Fibroblast of lung (primary cell): ENCODE results near the gene SLC23A3. TPM values are rescaled to one million over a fixed set of nuclear protein-coding genes. Genes with fewer than 3 reads are reported as not detected.

Source experiments
- DNase-seq, 2 donors: peaks; one replicate each; pipeline versions ENCODE4 v3.0.0 to v3.0.0-alpha.2; 2010; ENCODE audit warnings: low read depth in 2 of 2
- H2AFZ ChIP-seq: 2 replicates; pipeline ENCODE4 v1.5.1; 2012; ENCODE audit warnings: low read length, control low read depth, inconsistent platforms
- H3K27ac ChIP-seq: 2 replicates; pipeline ENCODE4 v1.5.1; 2011; ENCODE audit warnings: low read length, control low read depth; ENCODE audit not compliant: insufficient read depth
- H3K27me3 ChIP-seq: 2 replicates; pipeline ENCODE4 v1.5.1; 2011; ENCODE audit warnings: mild to moderate bottlenecking, low read length; ENCODE audit not compliant: control insufficient read depth, insufficient read depth
- H3K36me3 ChIP-seq: 2 replicates; pipeline ENCODE4 v1.5.1; 2011; ENCODE audit warnings: low read length; ENCODE audit not compliant: control insufficient read depth, insufficient read depth
- H3K4me1 ChIP-seq: 2 replicates; pipeline ENCODE4 v1.5.1; 2011; ENCODE audit warnings: low read length; ENCODE audit not compliant: control insufficient read depth, insufficient read depth; ENCODE audit errors: extremely low read depth
- H3K4me2 ChIP-seq: 2 replicates; pipeline ENCODE4 v1.5.1; 2011; ENCODE audit warnings: low read length, control low read depth; ENCODE audit not compliant: insufficient read depth; ENCODE audit errors: extremely low read depth
- H3K4me3 ChIP-seq, 4 experiments: fragments of 200-600 bp in 1 of 4; sonication (generic) in 1 of 4; replicated peaks in 1 of 4; 2 replicates each; pipeline ENCODE4 v1.5.1; 2011 to 2016; ENCODE audit warnings: low read length in 4 of 4, low read depth in 3 of 4, mild to moderate bottlenecking in 3 of 4, control low read depth in 2 of 4, inconsistent platforms in 1 of 4, mixed read lengths in 1 of 4; ENCODE audit not compliant: insufficient read depth in 1 of 4; ENCODE audit errors: control extremely low read depth in 1 of 4
- H3K79me2 ChIP-seq: 2 replicates; pipeline ENCODE4 v1.5.1; 2012; ENCODE audit warnings: mild to moderate bottlenecking, low read length, inconsistent platforms; ENCODE audit not compliant: control insufficient read depth, insufficient read depth
- H3K9ac ChIP-seq: 2 replicates; pipeline ENCODE4 v1.5.1; 2011; ENCODE audit warnings: mild to moderate bottlenecking, low read length, control low read depth; ENCODE audit not compliant: insufficient read depth
- H3K9me3 ChIP-seq: 2 replicates; pipeline ENCODE4 v1.5.1; 2012; ENCODE audit warnings: low read depth, low read length; ENCODE audit not compliant: control insufficient read depth, insufficient read depth
- H4K20me1 ChIP-seq: 2 replicates; pipeline ENCODE4 v1.5.1; 2011; ENCODE audit warnings: low read length; ENCODE audit not compliant: control insufficient read depth, insufficient read depth; ENCODE audit errors: extremely low read depth
- EZH2 ChIP-seq: IDR thresholded peaks from 2 replicates; pipeline ENCODE4 v1.5.1; 2012; ENCODE audit warnings: low read length, control low read depth, mild to moderate bottlenecking; ENCODE audit errors: missing control alignments
- polyA plus RNA-seq, 2 donors: library from polyadenylated mRNA; depleted of rRNA in 1 of 2; stranded (reverse) in 1 of 2; unstranded in 1 of 2; fragments of >200 nt; gene quantifications; 2 replicates each; pipeline ENCODE4 v1.2.1, GENCODE V29; 2011 to 2012; ENCODE audit warnings: missing spikeins in 1 of 2
- total RNA-seq: library from RNA; depleted of rRNA; stranded (reverse); fragments of >200 nt; gene quantifications from 2 replicates; pipeline ENCODE4 v1.2.1, GENCODE V29; 2014
- TF ChIP-seq, protein P1 (sequence below), 2 donors: IDR thresholded peaks in 1 of 2; conservative IDR thresholded peaks in 1 of 2; 1 replicate in 1 of 2; 2 replicates in 1 of 2; pipeline ENCODE4 v1.5.1; 2011 to 2012; ENCODE audit warnings: low read length in 2 of 2, control low read depth in 1 of 2, inconsistent platforms in 1 of 2, low read depth in 1 of 2, mild to moderate bottlenecking in 1 of 2

SLC23A3 gene
- total and polyA plus RNA-seq, 2 donors (not counting 1 experiment from before 2014, with no cell fraction given): 0.52 to 2.5 TPM

DNA sequence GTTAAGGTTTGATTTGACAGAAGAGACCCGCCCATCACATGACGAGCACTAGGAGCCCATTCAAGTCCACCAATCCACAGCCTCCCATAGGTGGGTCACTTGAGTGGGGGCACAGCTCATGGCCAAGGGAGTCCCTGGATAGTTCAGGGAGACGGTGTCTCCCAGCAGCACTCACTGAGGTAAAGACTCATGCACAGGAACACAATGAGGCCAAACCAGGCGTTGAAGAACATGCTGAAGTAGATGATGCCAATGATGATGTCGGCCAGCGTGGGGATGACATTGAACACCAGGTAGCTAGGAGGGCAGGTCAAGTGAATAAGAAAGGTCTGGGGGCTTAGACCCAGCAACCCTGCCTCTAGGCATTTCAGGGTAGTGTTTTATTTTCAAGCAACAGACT, 45.0 kb upstream of the SLC23A3 start:
- Histone ChIP-seq H3K36me3 (peaks cover 26% of the 10 kb centered on the region), H3K27ac (no peak overlapping the region), H3K9me3 (no peaks in the 10 kb centered on the region), H2AFZ (no peak overlapping the region), H3K9ac (no peak overlapping the region), H3K79me2 (no peaks in the 10 kb centered on the region), H3K4me1 (peaks cover 13% of the 10 kb centered on the region), H3K4me2 (no peak overlapping the region), H3K27me3 (no peaks in the 10 kb centered on the region), H3K4me3 (no peak overlapping the region), H4K20me1 (no peaks in the 10 kb centered on the region)
- no peak for TF ChIP-seq EZH2
- TF ChIP-seq, protein P1, sequence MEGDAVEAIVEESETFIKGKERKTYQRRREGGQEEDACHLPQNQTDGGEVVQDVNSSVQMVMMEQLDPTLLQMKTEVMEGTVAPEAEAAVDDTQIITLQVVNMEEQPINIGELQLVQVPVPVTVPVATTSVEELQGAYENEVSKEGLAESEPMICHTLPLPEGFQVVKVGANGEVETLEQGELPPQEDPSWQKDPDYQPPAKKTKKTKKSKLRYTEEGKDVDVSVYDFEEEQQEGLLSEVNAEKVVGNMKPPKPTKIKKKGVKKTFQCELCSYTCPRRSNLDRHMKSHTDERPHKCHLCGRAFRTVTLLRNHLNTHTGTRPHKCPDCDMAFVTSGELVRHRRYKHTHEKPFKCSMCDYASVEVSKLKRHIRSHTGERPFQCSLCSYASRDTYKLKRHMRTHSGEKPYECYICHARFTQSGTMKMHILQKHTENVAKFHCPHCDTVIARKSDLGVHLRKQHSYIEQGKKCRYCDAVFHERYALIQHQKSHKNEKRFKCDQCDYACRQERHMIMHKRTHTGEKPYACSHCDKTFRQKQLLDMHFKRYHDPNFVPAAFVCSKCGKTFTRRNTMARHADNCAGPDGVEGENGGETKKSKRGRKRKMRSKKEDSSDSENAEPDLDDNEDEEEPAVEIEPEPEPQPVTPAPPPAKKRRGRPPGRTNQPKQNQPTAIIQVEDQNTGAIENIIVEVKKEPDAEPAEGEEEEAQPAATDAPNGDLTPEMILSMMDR (conservative IDR thresholded peaks at IDR 0.05 in 1 of 2, IDR thresholded peaks at IDR 0.05 in 1 of 2; ENCODE audit: low read depth in 1 of 2, low read length in 2 of 2): no peak
- no peak for DNase-seq

DNA sequence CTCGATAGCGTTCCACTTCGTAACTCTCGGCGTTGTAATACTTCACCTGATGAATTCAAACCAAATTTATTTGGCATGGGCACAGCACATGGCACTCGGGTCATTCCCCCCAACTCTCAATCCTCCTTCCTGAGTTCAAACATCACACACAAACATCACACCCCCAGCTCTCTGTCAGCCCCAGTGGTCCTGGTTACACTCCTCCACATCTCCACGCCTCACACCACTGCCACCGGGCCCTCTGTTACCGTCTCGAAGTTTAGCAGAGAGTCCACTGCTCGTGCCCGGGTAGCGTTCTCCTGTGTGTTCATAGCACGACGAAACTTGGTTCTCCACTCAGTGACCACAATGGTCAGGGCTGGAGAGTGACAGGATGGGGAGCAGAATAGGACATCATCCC, 44.3 kb upstream of the SLC23A3 start:
- H3K4me1 ChIP-seq: peaks cover 8% of the 10 kb centered on the region
- H2AFZ ChIP-seq: no peak overlapping the region
- DNase-seq: no peak
- no peaks in the 10 kb centered on the region for H3K9me3 ChIP-seq
- no peaks in the 10 kb centered on the region for H4K20me1 ChIP-seq
- H3K36me3 ChIP-seq: peaks cover 27% of the 10 kb centered on the region
- H3K27me3 ChIP-seq: no peaks in the 10 kb centered on the region
- H3K4me3 ChIP-seq: no peak overlapping the region
- no peak for TF ChIP-seq EZH2
- TF ChIP-seq, protein P1 (conservative IDR thresholded peaks at IDR 0.05 in 1 of 2, IDR thresholded peaks at IDR 0.05 in 1 of 2; ENCODE audit: low read depth in 1 of 2, low read length in 2 of 2): no peak
- no peak overlapping the region for H3K27ac ChIP-seq
- no peaks in the 10 kb centered on the region for H3K79me2 ChIP-seq
- no peak overlapping the region for H3K9ac ChIP-seq
- no peak overlapping the region for H3K4me2 ChIP-seq

DNA sequence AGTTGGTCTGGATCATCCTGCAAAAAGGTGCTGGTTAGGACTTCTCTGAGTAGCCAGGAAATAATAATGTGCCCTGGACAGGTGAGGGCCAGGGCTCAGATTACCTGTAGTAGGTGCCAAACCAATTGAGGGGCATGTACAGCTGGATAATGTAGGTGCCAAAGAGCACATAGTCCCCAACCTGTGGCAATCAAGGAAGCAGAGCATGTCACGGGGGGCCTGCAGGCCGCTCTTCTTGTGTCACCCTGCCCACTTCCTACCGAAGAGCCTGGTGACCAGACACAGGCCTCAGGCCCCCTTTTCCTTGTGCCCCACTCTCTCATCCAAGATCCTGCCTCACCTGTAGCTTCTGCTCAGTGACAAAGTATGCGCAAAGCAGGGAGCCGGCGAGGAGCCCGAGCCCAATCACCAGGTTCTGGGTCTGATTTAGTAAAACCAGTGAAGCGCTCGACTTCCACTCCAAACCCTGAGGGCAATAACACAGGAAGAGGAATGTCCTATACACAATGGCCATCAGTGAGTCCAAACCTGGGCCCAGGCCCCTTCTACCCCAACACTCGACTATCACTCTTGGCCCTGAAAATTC, 43.8 kb upstream of the SLC23A3 start:
- TF ChIP-seq, protein P1 (conservative IDR thresholded peaks at IDR 0.05 in 1 of 2, IDR thresholded peaks at IDR 0.05 in 1 of 2; ENCODE audit: low read depth in 1 of 2, low read length in 2 of 2): no peak
- no peak for TF ChIP-seq EZH2
- no peaks in the 10 kb centered on the region for H3K27me3 ChIP-seq
- H2AFZ ChIP-seq: no peak overlapping the region
- no peak overlapping the region for H3K9ac ChIP-seq
- H3K4me1 ChIP-seq: peaks cover 8% of the 10 kb centered on the region
- H3K79me2 ChIP-seq: no peaks in the 10 kb centered on the region
- no peak for DNase-seq
- H3K9me3 ChIP-seq: no peaks in the 10 kb centered on the region
- no peak overlapping the region for H3K27ac ChIP-seq
- no peak overlapping the region for H3K4me2 ChIP-seq
- H4K20me1 ChIP-seq: no peaks in the 10 kb centered on the region
- H3K36me3 ChIP-seq: peaks cover 32% of the 10 kb centered on the region
- no peak overlapping the region for H3K4me3 ChIP-seq
